OCI-LY7 (cell line): ENCODE measurements around the gene ITPRIP. TPM values are rescaled to one million over a fixed set of nuclear protein-coding genes. Genes with fewer than 3 reads are reported as not detected.

Experiments used
- BruUV-seq: library from RNA; stranded (reverse); fragments of 400-500 nt; replicated peaks from 2 replicates; lab custom pipeline; 2021; lab: Mats Ljungman, UMichigan
- CTCF ChIA-PET: fragments of 300-600 bp; sonication (Branson Sonifier 250); formaldehyde crosslinking; loops from one replicate; lab custom pipeline; 2022; ENCODE audit warnings: antibody characterized with exemption; ENCODE audit not compliant: unreplicated experiment; lab: Charles Lee
- POLR2A ChIA-PET: fragments of 300-600 bp; sonication (Branson Sonifier 250); formaldehyde crosslinking; loops from one replicate; lab custom pipeline; 2022; ENCODE audit warnings: antibody characterized with exemption; lab: Charles Lee
- DNase-seq: peaks from one replicate; pipeline ENCODE4 v3.0.0-alpha.2; 2015; ENCODE audit warnings: low spot score
- H2AFZ ChIP-seq: fragments of 200-600 bp; sonication (generic), shearing (Covaris generic); 2 replicates; pipeline ENCODE4 v1.6.1; 2014; ENCODE audit warnings: mild to moderate bottlenecking, antibody characterized with exemption, low read length, moderate library complexity
- H3K27ac ChIP-seq: fragments of 200-600 bp; sonication (generic); 2 replicates; pipeline ENCODE4 v1.5.1; 2014; ENCODE audit warnings: mixed run types, low read depth, mild to moderate bottlenecking, moderate library complexity, low read length, inconsistent platforms; ENCODE audit not compliant: poor library complexity, severe bottlenecking
- H3K36me3 ChIP-seq: fragments of 200-600 bp; sonication (generic); 2 replicates; pipeline ENCODE4 v1.6.1; 2014; ENCODE audit warnings: mild to moderate bottlenecking, antibody characterized with exemption, low read length, moderate library complexity, mixed read lengths; ENCODE audit not compliant: insufficient read depth
- H3K4me1 ChIP-seq: fragments of 200-600 bp; sonication (generic); 2 replicates; pipeline ENCODE4 v1.5.1; 2014; ENCODE audit warnings: mild to moderate bottlenecking, low read length; ENCODE audit not compliant: insufficient read depth, poor library complexity, severe bottlenecking
- H3K4me2 ChIP-seq: fragments of 200-600 bp; sonication (generic); 2 replicates; pipeline ENCODE4 v1.6.1; 2014; ENCODE audit warnings: mild to moderate bottlenecking, low read length
- H3K4me3 ChIP-seq: fragments of 200-600 bp; sonication (generic); 2 replicates; pipeline ENCODE4 v1.5.1; 2014; ENCODE audit warnings: mild to moderate bottlenecking, low read depth, low read length; ENCODE audit not compliant: poor library complexity, severe bottlenecking
- H3K79me2 ChIP-seq: fragments of 200-600 bp; sonication (generic); 2 replicates; pipeline ENCODE4 v1.6.1; 2016; ENCODE audit warnings: low read depth, mild to moderate bottlenecking, low read length, moderate library complexity, mixed read lengths; ENCODE audit not compliant: insufficient read depth
- H3K9me2 ChIP-seq: fragments of 200-600 bp; sonication (generic); 2 replicates; pipeline ENCODE4 v1.6.1; 2016; ENCODE audit warnings: mild to moderate bottlenecking, low read length, mixed read lengths; ENCODE audit not compliant: insufficient read depth
- H3K9me3 ChIP-seq: fragments of 200-600 bp; sonication (generic); 2 replicates; pipeline ENCODE4 v1.6.1; 2014; ENCODE audit warnings: mild to moderate bottlenecking, mixed run types, low read length, mixed read lengths
- H4K20me1 ChIP-seq: fragments of 200-600 bp; sonication (generic); 2 replicates; pipeline ENCODE4 v1.6.1; 2014; ENCODE audit warnings: mild to moderate bottlenecking, antibody characterized with exemption, low read length, moderate library complexity, mixed read lengths; ENCODE audit not compliant: insufficient read depth
- CTCF ChIP-seq: fragments of 200-600 bp; sonication (generic); conservative IDR thresholded peaks from 2 replicates; pipeline ENCODE4 v1.5.1; 2014; ENCODE audit warnings: mild to moderate bottlenecking, antibody characterized with exemption, low read length, moderate library complexity, mixed read lengths
- EZH2phosphoT487 ChIP-seq: fragments of 200-600 bp; sonication (generic); IDR thresholded peaks from 2 replicates; pipeline ENCODE4 v1.6.1; 2018; ENCODE audit warnings: low read depth, borderline replicate concordance, mild to moderate bottlenecking, mixed run types, antibody characterized with exemption, low read length, moderate library complexity, mixed read lengths
- intact Hi-C: fragments of 100-400 bp; cut with micrococcal nuclease; formaldehyde crosslinking; loops from one replicate; pipeline ENCODE4 v1.10.0; 2022; ENCODE audit not compliant: unreplicated experiment
- total RNA-seq, 2 experiments: library from RNA; depleted of rRNA in 1 of 2; stranded (reverse); fragments of >200 nt in 1 of 2; shearing (Covaris generic) in 1 of 2; gene quantifications; 2 replicates each; pipeline ENCODE4 v1.2.3, GENCODE V29; 2014 to 2022

The ITPRIP gene
- total RNA-seq, 2 experiments from 2014 or later: 6.0 to 18.0 TPM

GRCh38 chr10:104318810-104319741, 19.2 kb downstream of the ITPRIP start:
- Histone ChIP-seq H3K4me1 (peaks cover 70% of the 10 kb centered on the region), H3K4me3 (no peak overlapping the region), H3K36me3 (peaks cover 19% of the 10 kb centered on the region), H2AFZ (no peak overlapping the region), H3K4me2 (no peak overlapping the region), H3K9me2 (no peaks in the 10 kb centered on the region), H3K9me3 (no peaks in the 10 kb centered on the region), H3K79me2 (peaks cover 72% of the 10 kb centered on the region), H4K20me1 (peaks cover 29% of the 10 kb centered on the region), H3K27ac (no peak overlapping the region)
- TF ChIP-seq CTCF (no peak), EZH2phosphoT487 (no peak)
- CTCF ChIA-PET: no interaction called here
- intact Hi-C loops: no loop called here
- DNase-seq: no peak
- POLR2A ChIA-PET: interaction anchor here (3.2 kb wide), 1 partner anchor 18 kb away, joined by 16 read pairs; the partner anchor contains the start of gene ITPRIP
- no TSS peak for BruUV-seq

GRCh38 chr10:104318326-104318725, 19.9 kb downstream of the ITPRIP start:
- ChIA-PET POLR2A (interaction anchor here (3.2 kb wide), 1 partner anchor 19 kb away, joined by 16 read pairs; the partner anchor contains the start of gene ITPRIP), CTCF (no interaction called here)
- Histone ChIP-seq H3K4me3 (no peak overlapping the region), H3K9me3 (no peaks in the 10 kb centered on the region), H3K36me3 (peaks cover 27% of the 10 kb centered on the region), H4K20me1 (peaks cover 25% of the 10 kb centered on the region), H2AFZ (no peak overlapping the region), H3K79me2 (peaks cover 66% of the 10 kb centered on the region), H3K27ac (no peak overlapping the region), H3K9me2 (no peaks in the 10 kb centered on the region), H3K4me1 (peaks cover 63% of the 10 kb centered on the region), H3K4me2 (peak overlapping the region; percentile 43; the same call in 1 of the 2 replicates)
- BruUV-seq: no TSS peak
- TF ChIP-seq EZH2phosphoT487 (no peak), CTCF (no peak)
- intact Hi-C loops: no loop called here
- no peak for DNase-seq
